ENCODE measurements around the gene CORT.

GRCh38 chr1:10432910-10433700 is 16.7 kb upstream of the CORT start:
- no peak for TF ChIP-seq POLR2A (IDR thresholded peaks at IDR 0.05)
- TF ChIP-seq POLR2AphosphoS5 (IDR thresholded peaks at IDR 0.05): no peak
- TF ChIP-seq EP300 (IDR thresholded peaks at IDR 0.05): no peak
- no peak for TF ChIP-seq CTCF (IDR thresholded peaks at IDR 0.05)
